MCF 10A (cell line): ENCODE measurements around the gene ADSS2. TPM values are rescaled to one million over a fixed set of nuclear protein-coding genes. Genes with fewer than 3 reads are reported as not detected.

ENCODE experiments used
- BruUV-seq: library from RNA; stranded (reverse); fragments of 400-500 nt; replicated peaks from 2 replicates; lab custom pipeline; 2021; lab: Mats Ljungman, UMichigan
- CTCF ChIA-PET: fragments of 300-600 bp; sonication (Branson Sonifier 250); formaldehyde crosslinking; extraction: SDS; loops from one replicate; lab custom pipeline; 2021; ENCODE audit warnings: antibody characterized with exemption, inconsistent platforms; lab: Yijun Ruan, JAX
- POLR2A ChIA-PET: fragments of 300-600, 350-650 bp; sonication (Branson Sonifier 250); formaldehyde crosslinking; extraction: SDS; loops from one replicate; lab custom pipeline; 2020; ENCODE audit warnings: antibody characterized with exemption, inconsistent platforms; lab: Yijun Ruan, JAX
- DNase-seq: peaks from one replicate; pipeline ENCODE4 v3.0.0-alpha.2; 2018; ENCODE audit not compliant: unreplicated experiment
- H3K27ac Mint-ChIP-seq: one replicate; pipeline ENCODE4 v1.8.0; 2022; ENCODE audit warnings: mild to moderate bottlenecking, low read depth, mixed read lengths; ENCODE audit not compliant: unreplicated experiment
- H3K27me3 Mint-ChIP-seq: one replicate; pipeline ENCODE4 v1.8.0; 2022; ENCODE audit warnings: mixed read lengths; ENCODE audit not compliant: insufficient read depth, unreplicated experiment
- H3K36me3 Mint-ChIP-seq: one replicate; pipeline ENCODE4 v1.8.0; 2022; ENCODE audit warnings: mild to moderate bottlenecking, moderate library complexity, mixed read lengths; ENCODE audit not compliant: insufficient read depth, unreplicated experiment
- H3K4me1 Mint-ChIP-seq: one replicate; pipeline ENCODE4 v1.8.0; 2022; ENCODE audit warnings: mixed read lengths; ENCODE audit not compliant: insufficient read depth, unreplicated experiment
- H3K4me3 Mint-ChIP-seq: one replicate; pipeline ENCODE4 v1.8.0; 2022; ENCODE audit warnings: mild to moderate bottlenecking, moderate library complexity, mixed read lengths; ENCODE audit not compliant: unreplicated experiment
- H3K9me3 Mint-ChIP-seq: one replicate; pipeline ENCODE4 v1.8.0; 2022; ENCODE audit warnings: mixed read lengths; ENCODE audit not compliant: unreplicated experiment
- intact Hi-C: fragments of 100-400 bp; cut with micrococcal nuclease; formaldehyde crosslinking; loops from 2 replicates; pipeline ENCODE4 v1.14.1; 2022
- total RNA-seq: library from RNA; stranded (reverse); gene quantifications from 2 replicates; pipeline ENCODE4 v1.2.3, GENCODE V29; 2022
- TF ChIP-seq, protein P1 (sequence below): fragments of 200-600 bp; IDR thresholded peaks from one replicate; pipeline ENCODE4 v1.8.0; 2022; ENCODE audit warnings: antibody characterized with exemption, mild to moderate bottlenecking; ENCODE audit not compliant: unreplicated experiment

The ADSS2 gene
- total RNA-seq, 1 experiment from 2014 or later = 87.5 TPM

DNA sequence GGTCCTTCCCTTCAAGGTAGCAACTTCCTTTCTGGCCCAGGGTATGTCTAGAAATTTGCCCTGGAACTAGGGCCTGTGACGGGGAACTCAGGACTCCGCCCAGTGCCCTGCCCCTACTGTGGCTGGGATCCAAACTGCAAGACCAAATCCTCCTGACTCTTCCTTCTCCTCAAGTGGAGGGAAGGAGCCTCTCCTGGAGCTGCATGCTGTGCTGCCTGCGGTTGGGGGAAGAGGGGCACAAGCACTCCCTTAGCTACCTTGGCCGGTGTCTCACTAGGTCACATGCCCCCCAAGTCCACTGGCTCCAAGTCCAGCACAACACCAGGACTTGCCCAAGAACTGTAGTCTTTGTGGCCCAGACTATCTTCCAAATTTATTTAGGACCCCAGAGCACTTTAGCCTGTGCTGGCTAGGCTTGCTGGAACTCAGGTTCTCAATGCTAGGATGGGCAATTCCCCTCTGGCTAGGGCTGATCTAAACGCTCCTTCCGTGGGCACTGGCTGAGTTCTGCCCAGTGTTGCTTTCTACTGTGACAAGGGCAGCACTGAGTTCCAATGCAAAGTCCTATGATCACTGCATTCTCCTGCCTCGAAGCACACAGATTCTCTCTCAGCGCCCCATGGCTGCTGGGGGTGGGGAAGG lies 12.2 kb downstream of the ADSS2 start:
- H3K27ac Mint-ChIP-seq = peak overlapping the region; percentile 76
- no peaks in the 10 kb centered on the region for H3K27me3 Mint-ChIP-seq
- ChIA-PET CTCF (interaction anchor here (1.7 kb wide), 1 partner anchor 11 kb away, joined by 4 read pairs; no protein-coding TSS in a partner anchor), POLR2A (interaction anchor here (0.6 to 2.3 kb wide), 5 partner anchors 7 to 113 kb away, joined by 3 to 21 read pairs (median 4); no protein-coding TSS in a partner anchor)
- peaks cover 68% of the 10 kb centered on the region for H3K4me1 Mint-ChIP-seq
- H3K9me3 Mint-ChIP-seq = peaks cover 6% of the 10 kb centered on the region
- intact Hi-C loops = no loop called here
- H3K36me3 Mint-ChIP-seq = peaks cover 32% of the 10 kb centered on the region
- no TSS peak for BruUV-seq
- peak; percentile 69 for DNase-seq
- TF ChIP-seq, protein P1, sequence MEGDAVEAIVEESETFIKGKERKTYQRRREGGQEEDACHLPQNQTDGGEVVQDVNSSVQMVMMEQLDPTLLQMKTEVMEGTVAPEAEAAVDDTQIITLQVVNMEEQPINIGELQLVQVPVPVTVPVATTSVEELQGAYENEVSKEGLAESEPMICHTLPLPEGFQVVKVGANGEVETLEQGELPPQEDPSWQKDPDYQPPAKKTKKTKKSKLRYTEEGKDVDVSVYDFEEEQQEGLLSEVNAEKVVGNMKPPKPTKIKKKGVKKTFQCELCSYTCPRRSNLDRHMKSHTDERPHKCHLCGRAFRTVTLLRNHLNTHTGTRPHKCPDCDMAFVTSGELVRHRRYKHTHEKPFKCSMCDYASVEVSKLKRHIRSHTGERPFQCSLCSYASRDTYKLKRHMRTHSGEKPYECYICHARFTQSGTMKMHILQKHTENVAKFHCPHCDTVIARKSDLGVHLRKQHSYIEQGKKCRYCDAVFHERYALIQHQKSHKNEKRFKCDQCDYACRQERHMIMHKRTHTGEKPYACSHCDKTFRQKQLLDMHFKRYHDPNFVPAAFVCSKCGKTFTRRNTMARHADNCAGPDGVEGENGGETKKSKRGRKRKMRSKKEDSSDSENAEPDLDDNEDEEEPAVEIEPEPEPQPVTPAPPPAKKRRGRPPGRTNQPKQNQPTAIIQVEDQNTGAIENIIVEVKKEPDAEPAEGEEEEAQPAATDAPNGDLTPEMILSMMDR = no peak
- no peak overlapping the region for H3K4me3 Mint-ChIP-seq

DNA sequence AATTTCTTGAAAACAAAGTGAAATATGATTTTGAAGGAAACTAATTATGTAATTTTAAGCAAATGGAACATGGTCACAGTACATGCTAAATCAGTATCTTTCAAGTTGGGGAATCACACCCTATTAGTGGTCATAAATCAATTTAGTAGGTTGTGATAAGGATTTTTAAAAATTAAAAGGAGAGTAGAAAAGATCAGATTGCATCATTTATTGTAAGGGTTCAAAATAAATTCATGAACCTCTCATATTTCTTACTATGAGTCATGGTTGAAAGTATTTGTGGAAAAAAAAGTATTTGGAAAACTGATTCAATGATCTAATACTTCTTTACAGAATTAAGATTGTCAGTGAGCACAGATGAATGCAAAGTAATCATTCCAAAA lies 14.6 kb downstream of the ADSS2 start:
- peaks cover 6% of the 10 kb centered on the region for H3K9me3 Mint-ChIP-seq
- ChIA-PET CTCF (interaction anchor here (0.6 to 1.1 kb wide), 2 partner anchors 8 to 75 kb away, joined by 3 to 4 read pairs; no protein-coding TSS in a partner anchor), POLR2A (interaction anchor here (1.0 to 3.6 kb wide), 6 partner anchors 10 to 67 kb away, joined by 4 to 61 read pairs (median 7); partner anchors contain the start of gene ADSS2)
- peak overlapping the region; percentile 3 for H3K4me3 Mint-ChIP-seq
- H3K36me3 Mint-ChIP-seq = peaks cover 49% of the 10 kb centered on the region
- H3K27ac Mint-ChIP-seq = peak overlapping the region; percentile 76
- H3K4me1 Mint-ChIP-seq = peaks cover 60% of the 10 kb centered on the region
- H3K27me3 Mint-ChIP-seq = no peaks in the 10 kb centered on the region
- no TSS peak for BruUV-seq
- DNase-seq = no peak
- TF ChIP-seq, protein P1 = no peak
- intact Hi-C loops = no loop called here

DNA sequence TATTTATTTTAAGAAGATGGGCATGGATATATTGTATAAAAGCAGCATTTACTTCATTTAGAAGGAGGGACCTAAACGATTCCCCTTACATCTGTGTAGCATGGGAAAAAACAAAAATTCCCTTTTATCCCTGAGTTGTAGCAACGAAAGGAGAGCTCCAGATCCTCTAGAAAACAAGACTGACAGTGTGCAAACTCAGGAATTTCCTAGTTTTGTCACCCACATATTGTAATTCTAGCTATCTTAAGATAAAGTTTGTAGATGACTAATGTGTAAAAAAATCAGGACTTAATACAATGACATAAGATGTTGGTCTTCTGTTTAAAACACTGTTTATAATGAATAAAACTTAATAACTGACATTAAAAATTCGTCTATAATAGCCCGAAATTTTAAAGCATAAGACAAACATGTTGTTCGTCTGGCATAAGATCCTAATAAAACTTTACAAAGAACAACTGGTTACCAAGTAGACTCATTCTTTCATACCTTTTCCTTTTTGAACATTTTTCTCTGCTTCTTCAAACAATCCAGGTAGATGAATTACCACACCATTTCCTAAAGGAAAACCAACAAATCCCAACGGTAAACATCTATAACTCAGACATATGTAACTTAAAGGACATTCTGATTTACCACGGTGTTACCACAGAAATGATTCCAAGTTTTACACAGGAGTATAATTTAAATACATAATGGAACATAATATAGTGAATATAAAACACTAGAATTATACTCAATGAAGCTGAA lies 15.2 kb downstream of the ADSS2 start:
- peak; percentile 55 for DNase-seq
- intact Hi-C loops = no loop called here
- CTCF ChIA-PET = interaction anchor here (0.5 to 1.5 kb wide), 6 partner anchors 8 to 508 kb away, joined by 3 to 7 read pairs (median 4); no protein-coding TSS in a partner anchor
- H3K36me3 Mint-ChIP-seq = peaks cover 55% of the 10 kb centered on the region
- H3K9me3 Mint-ChIP-seq = peaks cover 6% of the 10 kb centered on the region
- H3K27ac Mint-ChIP-seq = peak overlapping the region; percentile 76
- TSS peak; percentile 25 for BruUV-seq
- peaks cover 59% of the 10 kb centered on the region for H3K4me1 Mint-ChIP-seq
- no peaks in the 10 kb centered on the region for H3K27me3 Mint-ChIP-seq
- TF ChIP-seq, protein P1 = no peak
- POLR2A ChIA-PET = interaction anchor here (1.0 to 3.6 kb wide), 8 partner anchors 9 to 114 kb away, joined by 3 to 61 read pairs (median 6); partner anchors contain the start of gene ADSS2
- peak overlapping the region; percentile 55 for H3K4me3 Mint-ChIP-seq
